Measurements from ENCODE around the gene COMMD7. TPM values are rescaled to one million over a fixed set of nuclear protein-coding genes. Genes with fewer than 3 reads are reported as not detected.

COMMD7 gene
- total and polyA plus RNA-seq, 2 of the 4 experiments (the other 2 are of a cell fraction): 51.8 to 67.5 TPM

- no peak overlapping the region for H3K4me3 ChIP-seq (ENCODE audit: insufficient read depth, low read depth, low read length)
- H3K27me3 ChIP-seq (ENCODE audit: control insufficient read depth, insufficient read depth, low read length): no peaks in the 10 kb centered on the region
- H4K20me1 ChIP-seq (ENCODE audit: insufficient read depth, low read length): no peaks in the 10 kb centered on the region
- POLR2A ChIA-PET (ENCODE audit: unreplicated experiment): no interaction called here
- no peaks in the 10 kb centered on the region for H3K9me3 ChIP-seq (ENCODE audit: control insufficient read depth, insufficient read depth, low read length)
- TF ChIP-seq BHLHE40 (IDR thresholded peaks at IDR 0.05; ENCODE audit: low read depth, low read length) (no peak), RCOR1 (IDR thresholded peaks at IDR 0.05; ENCODE audit: insufficient replicate concordance, low read length) (no peak), ELK1 (IDR thresholded peaks at IDR 0.05; ENCODE audit: borderline replicate concordance, low read depth, low read length) (no peak), MXI1 (IDR thresholded peaks at IDR 0.05; ENCODE audit: borderline replicate concordance, low read depth, low read length) (no peak), SMC3 (IDR thresholded peaks at IDR 0.05; ENCODE audit: low read depth, low read length) (no peak), RFX5 (IDR thresholded peaks at IDR 0.05; ENCODE audit: low read depth, low read length) (no peak), MAFK (IDR thresholded peaks at IDR 0.05; ENCODE audit: low read depth, low read length) (no peak), CHD1 (IDR thresholded peaks at IDR 0.05; ENCODE audit: low read depth, low read length) (no peak), NFE2L2 (IDR thresholded peaks at IDR 0.05; ENCODE audit: low read depth, low read length) (no peak), MAZ (IDR thresholded peaks at IDR 0.05; ENCODE audit: borderline replicate concordance, low read depth, low read length) (no peak), CEBPB (IDR thresholded peaks at IDR 0.05; ENCODE audit: low read depth, low read length) (no peak)
- TF ChIP-seq, protein P1, sequence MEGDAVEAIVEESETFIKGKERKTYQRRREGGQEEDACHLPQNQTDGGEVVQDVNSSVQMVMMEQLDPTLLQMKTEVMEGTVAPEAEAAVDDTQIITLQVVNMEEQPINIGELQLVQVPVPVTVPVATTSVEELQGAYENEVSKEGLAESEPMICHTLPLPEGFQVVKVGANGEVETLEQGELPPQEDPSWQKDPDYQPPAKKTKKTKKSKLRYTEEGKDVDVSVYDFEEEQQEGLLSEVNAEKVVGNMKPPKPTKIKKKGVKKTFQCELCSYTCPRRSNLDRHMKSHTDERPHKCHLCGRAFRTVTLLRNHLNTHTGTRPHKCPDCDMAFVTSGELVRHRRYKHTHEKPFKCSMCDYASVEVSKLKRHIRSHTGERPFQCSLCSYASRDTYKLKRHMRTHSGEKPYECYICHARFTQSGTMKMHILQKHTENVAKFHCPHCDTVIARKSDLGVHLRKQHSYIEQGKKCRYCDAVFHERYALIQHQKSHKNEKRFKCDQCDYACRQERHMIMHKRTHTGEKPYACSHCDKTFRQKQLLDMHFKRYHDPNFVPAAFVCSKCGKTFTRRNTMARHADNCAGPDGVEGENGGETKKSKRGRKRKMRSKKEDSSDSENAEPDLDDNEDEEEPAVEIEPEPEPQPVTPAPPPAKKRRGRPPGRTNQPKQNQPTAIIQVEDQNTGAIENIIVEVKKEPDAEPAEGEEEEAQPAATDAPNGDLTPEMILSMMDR (conservative IDR thresholded peaks at IDR 0.05; ENCODE audit: low read depth, low read length): no peak
- TF ChIP-seq, protein P2, sequence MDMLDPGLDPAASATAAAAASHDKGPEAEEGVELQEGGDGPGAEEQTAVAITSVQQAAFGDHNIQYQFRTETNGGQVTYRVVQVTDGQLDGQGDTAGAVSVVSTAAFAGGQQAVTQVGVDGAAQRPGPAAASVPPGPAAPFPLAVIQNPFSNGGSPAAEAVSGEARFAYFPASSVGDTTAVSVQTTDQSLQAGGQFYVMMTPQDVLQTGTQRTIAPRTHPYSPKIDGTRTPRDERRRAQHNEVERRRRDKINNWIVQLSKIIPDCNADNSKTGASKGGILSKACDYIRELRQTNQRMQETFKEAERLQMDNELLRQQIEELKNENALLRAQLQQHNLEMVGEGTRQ (IDR thresholded peaks at IDR 0.05; ENCODE audit: low read depth, low read length): no peak
- no peak for DNase-seq
- no TSS peak for BruUV-seq (replicated peaks)
- H3K56ac ChIP-seq (ENCODE audit: extremely low read depth, insufficient read depth, low read length): no peak overlapping the region
- H2AK9ac ChIP-seq (replicated peaks; ENCODE audit: low read depth, low read length, poor library complexity): no peak overlapping the region
- 60% methylated on average over 1 of the region's 11 CpGs; no CpG with 5 or more reads in 1 of the 2 experiments for WGBS, 2 experiments (ENCODE audit: extremely low coverage in 2 of 2, insufficient read length in 1 of 2)
- peak overlapping the region; percentile 53; the same call in 1 of the 2 replicates for H2BK120ac ChIP-seq (ENCODE audit: low read depth, low read length)
- H2BK5ac ChIP-seq (ENCODE audit: low read depth, low read length, poor library complexity, severe bottlenecking): no peak overlapping the region
- dilution Hi-C loops (cut with HindIII; ENCODE audit: low sequenced_read_pairs, unreplicated experiment) (no loop called here), in situ Hi-C loops (cut with MboI; ENCODE audit: low sequenced_read_pairs) (no loop called here), intact Hi-C loops (cut with micrococcal nuclease) (no loop called here)
- H3K4me2 ChIP-seq (ENCODE audit: low read depth, low read length): no peak overlapping the region
- peaks cover 0 to under 1% of the 10 kb centered on the region in 2 experiments; a peak in 1 of 4 replicates for H3K79me1 ChIP-seq (ENCODE audit: low read depth in 1 of 2, low read length in 2 of 2)
- peak overlapping the region; percentile 72 for H3K4ac ChIP-seq (ENCODE audit: low read depth, low read length)
- CTCF ChIA-PET: no interaction called here
- no peak overlapping the region for H3K23ac ChIP-seq (ENCODE audit: low read depth, low read length)
- H3K9ac ChIP-seq (ENCODE audit: low read depth, low read length): no peak overlapping the region
- peak overlapping the region; percentile 57; the same call in 1 of the 2 replicates for H2AK5ac ChIP-seq (ENCODE audit: low read depth, low read length)
- peak overlapping the region; percentile 54; the same call in 1 of the 2 replicates for H2BK20ac ChIP-seq (ENCODE audit: low read depth, low read length)
- peak overlapping the region; percentile 57 for H3K18ac ChIP-seq (ENCODE audit: low read depth, low read length)
- H3K36me3 ChIP-seq (ENCODE audit: control insufficient read depth, insufficient read depth, low read length): no peaks in the 10 kb centered on the region
- peak overlapping the region; percentile 80; the same call in 1 of the 3 replicates for H2BK15ac ChIP-seq (ENCODE audit: low read depth, low read length)
- peak overlapping the region; percentile 89 for H2AFZ ChIP-seq (replicated peaks; ENCODE audit: low read length, poor library complexity)
- peak overlapping the region; percentile 54; the same call in 1 of the 2 replicates for H4K91ac ChIP-seq (ENCODE audit: insufficient read depth, low read depth, low read length)
- no peak for ATAC-seq (ENCODE audit: low read depth)
- peaks cover 18% of the 10 kb centered on the region for H3K4me1 ChIP-seq (ENCODE audit: control insufficient read depth, insufficient read depth, low read length)
- H4K8ac ChIP-seq (ENCODE audit: low read depth in 2 of 2, low read length in 2 of 2): peak overlapping the region in 1 of 2 experiments; percentile 75; a peak in 1 of 4 replicates
- H4K5ac ChIP-seq (ENCODE audit: low read depth, low read length): peak overlapping the region; percentile 78
- 0 out of 2 replicates have a peak overlapping the region, but pooled peaks have one; percentile 37 for H3K14ac ChIP-seq (replicated peaks; ENCODE audit: low read depth, low read length)
- H3K9me1 ChIP-seq (ENCODE audit: insufficient read depth, low read length): peaks cover 13% of the 10 kb centered on the region
- H3K27ac ChIP-seq (ENCODE audit: insufficient read depth, low read length): no peak overlapping the region
Measured at GRCh38 chr20:32749914-32750637, 6.8 kb upstream of the COMMD7 start.

All from IMR-90 (cell line).